ENCODE results near the gene RELN. TPM values are rescaled to one million over a fixed set of nuclear protein-coding genes. Genes with fewer than 3 reads are reported as not detected.

RELN gene
- total RNA-seq, 1 donor from 2014 or later: 5.4 TPM

- peaks cover 14% of the 10 kb centered on the region for H3K4me1 Mint-ChIP-seq (ENCODE audit: low read depth)
- H3K4me3 Mint-ChIP-seq (ENCODE audit: low read depth): no peak overlapping the region
- H3K36me3 Mint-ChIP-seq (ENCODE audit: insufficient read depth): no peaks in the 10 kb centered on the region
- TF ChIP-seq, protein P1, sequence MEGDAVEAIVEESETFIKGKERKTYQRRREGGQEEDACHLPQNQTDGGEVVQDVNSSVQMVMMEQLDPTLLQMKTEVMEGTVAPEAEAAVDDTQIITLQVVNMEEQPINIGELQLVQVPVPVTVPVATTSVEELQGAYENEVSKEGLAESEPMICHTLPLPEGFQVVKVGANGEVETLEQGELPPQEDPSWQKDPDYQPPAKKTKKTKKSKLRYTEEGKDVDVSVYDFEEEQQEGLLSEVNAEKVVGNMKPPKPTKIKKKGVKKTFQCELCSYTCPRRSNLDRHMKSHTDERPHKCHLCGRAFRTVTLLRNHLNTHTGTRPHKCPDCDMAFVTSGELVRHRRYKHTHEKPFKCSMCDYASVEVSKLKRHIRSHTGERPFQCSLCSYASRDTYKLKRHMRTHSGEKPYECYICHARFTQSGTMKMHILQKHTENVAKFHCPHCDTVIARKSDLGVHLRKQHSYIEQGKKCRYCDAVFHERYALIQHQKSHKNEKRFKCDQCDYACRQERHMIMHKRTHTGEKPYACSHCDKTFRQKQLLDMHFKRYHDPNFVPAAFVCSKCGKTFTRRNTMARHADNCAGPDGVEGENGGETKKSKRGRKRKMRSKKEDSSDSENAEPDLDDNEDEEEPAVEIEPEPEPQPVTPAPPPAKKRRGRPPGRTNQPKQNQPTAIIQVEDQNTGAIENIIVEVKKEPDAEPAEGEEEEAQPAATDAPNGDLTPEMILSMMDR (IDR thresholded peaks at IDR 0.05; ENCODE audit: unreplicated experiment): no peak
- H3K27ac Mint-ChIP-seq: no peak overlapping the region
- no peak for DNase-seq (ENCODE audit: low spot score, unreplicated experiment)
- no peaks in the 10 kb centered on the region for H3K27me3 Mint-ChIP-seq
- peaks cover 13% of the 10 kb centered on the region for H3K9me3 Mint-ChIP-seq (ENCODE audit: low read depth)
Measured at GRCh38 chr7:103805346-103805745, 184.1 kb downstream of the RELN start.

- Mint-ChIP-seq H3K27me3 (no peaks in the 10 kb centered on the region), H3K4me1 (ENCODE audit: low read depth) (no peaks in the 10 kb centered on the region), H3K27ac (no peak overlapping the region), H3K9me3 (ENCODE audit: low read depth) (peaks cover 2% of the 10 kb centered on the region), H3K4me3 (ENCODE audit: low read depth) (no peak overlapping the region), H3K36me3 (ENCODE audit: insufficient read depth) (no peaks in the 10 kb centered on the region)
- TF ChIP-seq, protein P1 (IDR thresholded peaks at IDR 0.05; ENCODE audit: unreplicated experiment): no peak
- no peak for DNase-seq (ENCODE audit: low spot score, unreplicated experiment)
Measured at GRCh38 chr7:103803631-103804030, 185.8 kb downstream of the RELN start.

- Mint-ChIP-seq H3K36me3 (ENCODE audit: insufficient read depth) (no peaks in the 10 kb centered on the region), H3K4me3 (ENCODE audit: low read depth) (no peak overlapping the region), H3K27ac (no peak overlapping the region), H3K4me1 (ENCODE audit: low read depth) (peaks cover 6% of the 10 kb centered on the region), H3K9me3 (ENCODE audit: low read depth) (no peaks in the 10 kb centered on the region), H3K27me3 (no peaks in the 10 kb centered on the region)
- no peak for DNase-seq (ENCODE audit: low spot score, unreplicated experiment)
- TF ChIP-seq, protein P1 (IDR thresholded peaks at IDR 0.05; ENCODE audit: unreplicated experiment): no peak
Measured at GRCh38 chr7:103799298-103799697, 190.2 kb downstream of the RELN start.

DNA sequence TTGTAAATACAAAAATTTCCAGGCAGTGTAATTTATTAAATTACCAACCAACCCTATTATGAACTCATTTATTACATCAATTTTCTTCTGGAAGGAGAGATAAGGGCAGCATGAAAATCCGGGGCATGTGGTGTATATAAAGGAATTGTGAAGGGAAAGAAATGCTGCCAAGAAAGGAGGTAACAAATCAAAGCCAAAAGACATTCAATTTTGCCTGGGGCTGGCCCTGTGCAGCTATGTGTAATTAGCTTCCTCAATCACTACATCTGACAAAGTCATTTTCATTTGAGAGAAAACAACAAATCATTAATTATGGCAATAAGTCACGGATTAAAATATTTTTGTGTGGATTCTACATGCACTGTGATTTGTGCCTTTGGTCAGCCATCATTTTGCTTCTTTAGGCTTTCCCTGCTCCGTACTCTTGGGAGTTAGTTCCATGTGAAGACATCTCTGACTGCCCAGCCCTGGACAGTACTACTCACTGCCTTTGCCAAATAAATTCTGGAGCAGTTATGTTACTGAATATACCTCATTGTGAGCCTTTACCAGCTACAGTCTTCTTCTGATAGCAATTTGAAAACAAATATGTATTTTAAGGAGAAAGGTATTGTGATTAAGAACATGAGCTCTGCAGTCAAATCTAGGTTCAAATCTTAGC is 191.7 kb downstream of the RELN start:
- Mint-ChIP-seq H3K27ac (no peak overlapping the region), H3K4me1 (ENCODE audit: low read depth) (peaks cover 7% of the 10 kb centered on the region), H3K27me3 (no peaks in the 10 kb centered on the region), H3K4me3 (ENCODE audit: low read depth) (no peak overlapping the region), H3K36me3 (ENCODE audit: insufficient read depth) (no peaks in the 10 kb centered on the region), H3K9me3 (ENCODE audit: low read depth) (no peaks in the 10 kb centered on the region)
- TF ChIP-seq, protein P1 (IDR thresholded peaks at IDR 0.05; ENCODE audit: unreplicated experiment): no peak
- no peak for DNase-seq (ENCODE audit: low spot score, unreplicated experiment)

GRCh38 chr7:103796327-103796962 is 193.0 kb downstream of the RELN start:
- peaks cover 7% of the 10 kb centered on the region for H3K4me1 Mint-ChIP-seq (ENCODE audit: low read depth)
- H3K36me3 Mint-ChIP-seq (ENCODE audit: insufficient read depth): no peaks in the 10 kb centered on the region
- TF ChIP-seq, protein P1 (IDR thresholded peaks at IDR 0.05; ENCODE audit: unreplicated experiment): no peak
- no peaks in the 10 kb centered on the region for H3K27me3 Mint-ChIP-seq
- H3K4me3 Mint-ChIP-seq (ENCODE audit: low read depth): no peak overlapping the region
- no peak overlapping the region for H3K27ac Mint-ChIP-seq
- H3K9me3 Mint-ChIP-seq (ENCODE audit: low read depth): peaks cover 4% of the 10 kb centered on the region
- no peak for DNase-seq (ENCODE audit: low spot score, unreplicated experiment)

Measured in progenitor cell of endocrine pancreas (in vitro differentiated cells).